ENCODE measurements around the gene SLC48A1. TPM values are rescaled to one million over a fixed set of nuclear protein-coding genes. Genes with fewer than 3 reads are reported as not detected.

The SLC48A1 gene
- total and polyA plus RNA-seq, 3 donors from 2014 or later = 21.0 to 32.0 (median 25.5) TPM

GRCh38 chr12:47747596-47748506 lies 25.2 kb upstream of the SLC48A1 start:
- DNase-seq = no peak
- intact Hi-C loops (cut with DNase I; ENCODE audit: low total_unique reads) = no loop called here
- Histone ChIP-seq H3K4me3 (no peak overlapping the region), H3K36me3 (ENCODE audit: low read depth, missing control alignments) (no peaks in the 10 kb centered on the region), H3K27me3 (no peaks in the 10 kb centered on the region), H3K27ac (no peak overlapping the region), H3K4me1 (peaks cover 7% of the 10 kb centered on the region), H3K9me3 (no peaks in the 10 kb centered on the region)
- no peak for TF ChIP-seq POLR2A (IDR thresholded peaks at IDR 0.05)
- no peak for TF ChIP-seq CTCF (IDR thresholded peaks at IDR 0.05)
- WGBS, 2 donors = 88 to 93% methylated on average over 9 to 14 of the region's 14 CpGs

DNA sequence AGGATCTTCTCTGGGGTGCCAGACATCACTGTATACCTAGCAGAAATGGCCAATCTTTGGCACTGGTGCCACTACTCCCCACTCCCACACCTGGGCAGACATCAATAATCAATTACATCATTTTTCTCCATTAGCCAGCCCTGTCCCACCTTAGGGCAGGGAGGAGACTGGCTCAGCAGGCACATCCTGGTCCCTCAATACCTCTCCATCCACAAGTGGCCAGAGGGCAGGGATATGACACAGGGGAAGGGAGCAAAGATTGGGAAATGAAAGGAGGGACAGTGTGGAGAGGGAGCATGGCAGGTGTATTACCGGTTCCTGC lies 24.6 kb upstream of the SLC48A1 start:
- TF ChIP-seq CTCF (IDR thresholded peaks at IDR 0.05) (no peak), POLR2A (IDR thresholded peaks at IDR 0.05) (no peak)
- H3K27me3 ChIP-seq = no peaks in the 10 kb centered on the region
- H3K36me3 ChIP-seq (ENCODE audit: low read depth, missing control alignments) = no peaks in the 10 kb centered on the region
- H3K27ac ChIP-seq = no peak overlapping the region
- intact Hi-C loops (cut with DNase I; ENCODE audit: low total_unique reads) = no loop called here
- no peak overlapping the region for H3K4me3 ChIP-seq
- no peak for DNase-seq
- WGBS, 2 donors = 75 to 80% methylated on average over 1 of the region's 1 CpG
- H3K9me3 ChIP-seq = no peaks in the 10 kb centered on the region
- peaks cover 14% of the 10 kb centered on the region for H3K4me1 ChIP-seq

GRCh38 chr12:47748899-47749298 lies 24.1 kb upstream of the SLC48A1 start:
- 92 to 99% methylated on average over 3 of the region's 3 CpGs for WGBS, 2 donors
- DNase-seq = no peak
- Histone ChIP-seq H3K27ac (no peak overlapping the region), H3K9me3 (no peaks in the 10 kb centered on the region), H3K27me3 (no peaks in the 10 kb centered on the region), H3K4me1 (peaks cover 18% of the 10 kb centered on the region), H3K4me3 (no peak overlapping the region), H3K36me3 (ENCODE audit: low read depth, missing control alignments) (no peaks in the 10 kb centered on the region)
- TF ChIP-seq POLR2A (IDR thresholded peaks at IDR 0.05) (no peak), CTCF (IDR thresholded peaks at IDR 0.05) (no peak)
- intact Hi-C loops (cut with DNase I; ENCODE audit: low total_unique reads) = no loop called here

GRCh38 chr12:47750229-47750798 lies 22.7 kb upstream of the SLC48A1 start:
- Histone ChIP-seq H3K9me3 (no peaks in the 10 kb centered on the region), H3K4me3 (no peak overlapping the region), H3K4me1 (peaks cover 23% of the 10 kb centered on the region), H3K27ac (no peak overlapping the region), H3K36me3 (ENCODE audit: low read depth, missing control alignments) (no peaks in the 10 kb centered on the region), H3K27me3 (no peaks in the 10 kb centered on the region)
- intact Hi-C loops (cut with DNase I; ENCODE audit: low total_unique reads) = no loop called here
- WGBS, 2 donors = 68 to 86% methylated on average over 4 to 10 of the region's 10 CpGs
- DNase-seq = no peak
- no peak for TF ChIP-seq POLR2A (IDR thresholded peaks at IDR 0.05)

DNA sequence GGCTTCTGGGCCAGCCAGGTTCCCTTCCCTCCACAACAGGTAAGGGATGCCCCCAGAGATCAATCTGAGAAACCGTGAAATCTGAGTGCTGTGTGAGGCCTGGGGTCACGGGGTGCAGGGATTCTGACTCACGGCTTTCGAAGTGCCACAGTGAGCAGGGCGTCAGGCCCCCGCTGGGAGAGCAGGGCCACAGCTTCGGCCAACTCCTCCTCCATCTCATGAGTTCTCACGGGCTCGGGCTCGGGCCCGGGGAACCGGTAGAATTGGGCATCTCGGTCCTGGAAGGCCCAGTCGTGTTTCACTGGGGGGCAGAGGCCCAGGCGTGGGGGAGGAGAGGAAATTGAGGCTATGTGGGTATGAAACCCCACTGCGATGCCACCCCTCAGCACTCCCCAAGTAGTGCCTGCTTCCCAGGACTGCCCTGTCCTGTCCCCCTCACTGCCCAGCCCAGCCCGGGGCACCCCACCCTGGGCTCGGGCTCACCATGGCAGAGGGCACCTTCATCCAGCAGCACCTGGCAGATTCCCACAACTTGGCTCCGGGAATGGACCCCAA lies 22.0 kb upstream of the SLC48A1 start:
- Histone ChIP-seq H3K27ac (no peak overlapping the region), H3K4me1 (peaks cover 29% of the 10 kb centered on the region), H3K27me3 (no peaks in the 10 kb centered on the region), H3K36me3 (ENCODE audit: low read depth, missing control alignments) (no peaks in the 10 kb centered on the region), H3K9me3 (no peaks in the 10 kb centered on the region), H3K4me3 (no peak overlapping the region)
- TF ChIP-seq CTCF (IDR thresholded peaks at IDR 0.05) = no peak
- intact Hi-C loops (cut with DNase I; ENCODE audit: low total_unique reads) = no loop called here
- WGBS, 2 donors = 78 to 88% methylated on average over 4 to 19 of the region's 19 CpGs
- no peak for DNase-seq
